Measurements from ENCODE around the gene LINC00305.

LINC00305 gene

GRCh38 chr18:64115881-64116280 is 33.0 kb downstream of the LINC00305 start:
- no peak for DNase-seq (ENCODE audit: low read depth)

DNA sequence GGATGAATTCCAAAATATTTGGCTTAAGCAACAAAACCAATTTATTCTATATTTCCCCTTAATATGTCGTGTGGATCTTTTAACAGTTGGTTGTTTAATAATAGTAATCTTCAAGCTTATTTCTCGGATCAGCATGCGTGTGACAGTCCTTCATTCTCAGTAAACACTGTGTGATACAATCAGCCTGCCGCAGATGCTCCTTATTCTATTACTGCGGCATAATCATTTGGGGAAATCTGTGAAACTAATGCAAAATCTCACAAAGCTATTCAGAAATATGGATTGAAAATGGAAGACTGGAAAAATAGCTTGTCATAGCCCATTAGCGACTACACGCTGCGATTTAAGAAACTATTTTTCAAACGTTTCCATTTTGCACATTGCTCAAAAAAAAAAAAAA is 36.9 kb downstream of the LINC00305 start:
- no peak for DNase-seq (ENCODE audit: low read depth)

DNA sequence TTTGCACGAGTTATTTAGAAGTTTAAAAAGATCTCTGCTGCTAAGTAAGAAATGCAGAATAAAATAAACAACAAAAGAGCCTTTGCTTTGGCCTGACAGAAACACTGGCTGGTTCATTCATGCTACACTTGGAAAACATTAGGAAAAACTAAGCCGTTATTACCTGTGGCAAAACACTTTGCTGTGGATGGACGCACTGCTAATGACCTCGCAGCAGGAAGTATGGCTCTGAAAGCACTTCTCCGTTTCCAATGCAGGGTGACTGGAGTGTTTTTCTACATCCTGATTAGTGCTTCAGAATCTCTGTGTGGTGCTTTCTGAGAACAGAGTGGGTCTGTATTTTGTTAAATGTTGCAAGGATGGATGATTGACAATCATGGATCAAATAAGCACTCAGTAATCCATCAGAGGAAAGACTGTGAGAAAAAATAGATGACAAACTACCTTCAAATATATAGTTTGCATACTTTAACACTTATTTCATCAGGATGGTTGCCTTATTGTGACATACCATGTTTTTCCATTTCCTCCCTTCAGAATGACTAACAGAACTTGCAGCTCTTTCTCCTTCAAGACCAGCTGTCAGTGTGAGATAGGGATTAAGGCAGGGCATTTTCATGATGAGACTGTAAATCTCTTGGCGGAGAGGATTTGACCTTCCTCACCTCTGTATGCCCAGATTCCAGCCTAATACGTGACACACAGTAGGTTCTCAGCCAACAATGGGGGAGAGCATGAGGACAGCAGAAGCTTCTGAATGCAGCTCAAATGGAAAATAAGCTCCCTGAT is 38.0 kb downstream of the LINC00305 start:
- DNase-seq (ENCODE audit: low read depth): peak; percentile 15

DNA sequence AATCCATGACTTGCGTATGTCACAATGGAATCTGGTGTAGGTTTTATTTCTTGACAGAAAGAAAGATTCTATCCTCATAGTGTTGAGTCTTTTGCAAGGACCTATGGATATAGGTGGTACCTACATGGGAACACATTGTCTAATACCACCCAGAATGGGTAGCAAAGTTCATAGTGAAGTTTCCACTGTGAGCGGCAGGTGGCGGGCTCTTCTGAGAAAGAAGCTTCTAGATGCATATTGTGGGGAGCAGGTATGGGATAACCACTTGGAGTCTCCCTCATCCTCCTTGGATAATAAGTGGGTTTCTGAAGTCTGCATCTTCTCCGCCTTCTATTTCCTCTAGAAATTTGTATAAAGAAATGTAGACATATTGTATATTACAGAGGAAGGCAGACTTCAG is 44.9 kb downstream of the LINC00305 start:
- no peak for DNase-seq (ENCODE audit: low read depth)

GRCh38 chr18:64100116-64100922 is 48.6 kb downstream of the LINC00305 start:
- no peak for DNase-seq (ENCODE audit: low read depth)

DNA sequence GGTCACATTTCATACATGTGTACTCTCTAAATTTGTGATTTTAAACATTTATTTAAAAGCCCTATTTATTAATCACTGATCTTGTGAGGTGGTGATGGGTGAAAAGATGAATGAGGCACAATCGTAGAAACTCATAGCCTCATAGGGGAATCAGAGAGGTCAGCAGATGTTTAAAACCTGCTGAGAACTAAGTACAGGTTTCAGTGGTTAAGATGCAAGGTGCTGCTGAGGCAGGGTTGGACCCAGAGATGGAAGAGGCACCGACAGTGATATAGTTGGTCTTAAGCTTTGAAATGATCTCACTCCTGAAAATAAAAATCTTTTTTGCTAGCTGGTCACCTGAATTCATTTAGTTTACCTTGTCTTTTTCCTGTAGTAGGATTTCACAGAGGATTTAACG is 49.6 kb downstream of the LINC00305 start:
- no peak for DNase-seq (ENCODE audit: low read depth)

DNA sequence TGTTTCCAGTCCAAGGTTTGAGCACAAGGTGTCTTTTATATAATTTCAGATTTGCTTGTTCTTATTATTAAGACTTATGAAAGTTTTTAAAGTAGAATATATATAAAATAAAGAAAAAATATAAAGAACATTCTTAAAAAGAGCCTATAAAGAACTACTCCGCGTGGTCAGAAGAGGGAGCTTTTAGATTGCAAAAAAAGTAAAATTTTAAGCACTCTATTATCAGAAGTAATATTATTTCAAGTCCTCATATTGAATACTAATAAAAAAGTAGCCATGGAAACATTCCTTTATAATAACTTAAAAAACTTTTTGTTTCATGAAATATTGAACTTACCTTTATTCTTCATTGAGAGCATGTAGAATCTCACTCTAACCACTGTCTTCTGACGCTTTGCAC is 51.4 kb downstream of the LINC00305 start:
- no peak for DNase-seq (ENCODE audit: low read depth)

GRCh38 chr18:64095056-64095455 is 53.8 kb downstream of the LINC00305 start:
- no peak for DNase-seq (ENCODE audit: low read depth)

GRCh38 chr18:64094210-64094609 is 54.7 kb downstream of the LINC00305 start:
- no peak for DNase-seq (ENCODE audit: low read depth)

GRCh38 chr18:64091526-64091925 is 57.4 kb downstream of the LINC00305 start:
- no peak for DNase-seq (ENCODE audit: low read depth)

DNA sequence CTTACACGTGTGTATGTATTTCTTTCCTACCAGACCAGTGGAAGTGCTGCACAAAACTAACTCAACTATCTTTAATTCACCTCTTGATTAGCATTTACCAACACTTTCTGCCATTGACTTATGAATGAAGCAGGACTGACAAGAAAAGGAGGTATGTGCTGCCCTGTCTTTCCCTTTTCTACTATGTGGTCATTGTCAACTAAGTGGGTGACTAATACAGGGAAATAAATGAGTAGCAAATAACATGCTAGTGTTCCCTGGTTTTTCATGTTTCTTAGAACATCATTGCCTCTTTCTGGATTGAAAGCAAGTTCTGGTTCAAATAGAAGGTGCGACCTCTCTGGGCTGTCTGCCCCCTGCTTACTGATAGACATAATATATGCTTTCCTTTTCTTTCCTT is 58.0 kb downstream of the LINC00305 start:
- DNase-seq (ENCODE audit: low read depth): no peak

DNA sequence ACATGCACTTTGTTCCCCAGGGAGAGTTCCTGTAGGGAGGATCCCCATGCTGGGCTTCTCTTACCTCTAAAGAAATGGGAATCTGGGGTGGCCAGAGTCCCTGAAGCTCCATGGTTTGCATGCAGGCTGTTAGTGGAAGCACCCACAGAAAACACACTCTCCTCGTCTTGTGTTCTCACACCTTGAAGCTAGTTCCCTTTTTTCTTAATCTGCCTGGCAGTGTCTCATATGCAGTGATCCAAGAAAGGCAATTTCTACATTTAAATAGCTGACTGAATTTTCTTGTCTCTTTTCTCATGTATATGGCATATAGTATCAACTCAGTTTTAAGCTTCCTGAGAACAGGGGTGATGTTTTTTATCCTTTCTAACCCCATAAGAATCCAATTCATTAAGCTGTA is 65.0 kb downstream of the LINC00305 start:
- no peak for DNase-seq (ENCODE audit: low read depth)

GRCh38 chr18:64082513-64082912 is 66.4 kb downstream of the LINC00305 start:
- DNase-seq (ENCODE audit: low read depth): no peak

DNA sequence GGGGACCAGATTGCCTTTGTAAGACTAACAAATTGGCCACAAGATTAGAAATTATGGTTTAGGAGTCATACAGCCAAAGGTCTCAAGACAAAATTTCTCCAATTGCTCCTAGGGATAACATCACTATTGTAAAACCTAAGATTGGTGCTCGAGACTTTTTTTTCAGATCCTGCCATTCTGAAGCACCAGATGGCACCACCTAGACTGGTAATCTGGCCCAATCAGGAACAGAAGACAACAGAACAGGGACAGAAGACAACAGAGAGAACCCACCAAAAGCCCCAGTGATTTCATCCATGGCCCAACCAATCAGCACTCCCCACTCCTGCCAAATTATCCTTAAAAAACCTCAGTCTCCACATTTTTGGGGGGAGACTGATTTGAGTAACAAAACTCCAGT is 66.8 kb downstream of the LINC00305 start:
- DNase-seq (ENCODE audit: low read depth): no peak

DNA sequence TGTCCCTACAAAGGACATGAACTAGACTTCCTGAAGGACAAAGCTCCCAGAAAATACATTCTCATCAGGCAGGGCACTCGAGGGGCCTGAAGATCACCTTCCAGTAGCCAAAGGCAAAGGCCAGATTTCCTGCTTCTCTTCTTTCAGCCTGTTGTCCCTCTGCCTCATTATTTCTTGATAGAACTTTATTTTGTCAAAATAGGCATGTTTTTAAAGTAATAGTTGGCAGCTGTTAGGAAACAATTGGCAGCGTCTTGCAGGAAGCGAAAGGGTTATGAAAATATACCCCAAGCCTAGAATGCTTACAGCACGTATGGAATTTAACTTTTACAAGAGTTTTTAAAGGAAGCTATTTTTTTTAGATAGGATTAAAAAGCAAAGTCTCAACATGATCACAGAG is 74.9 kb downstream of the LINC00305 start:
- DNase-seq (ENCODE audit: low read depth): no peak

GRCh38 chr18:64055019-64055418 is 93.9 kb downstream of the LINC00305 start:
- DNase-seq (ENCODE audit: low read depth): no peak

- DNase-seq (ENCODE audit: low read depth): no peak
These were observed 95.6 kb downstream of the LINC00305 start for GRCh38 chr18:64053246-64053645.

GRCh38 chr18:64052772-64053171 is 96.1 kb downstream of the LINC00305 start:
- DNase-seq (ENCODE audit: low read depth): no peak

DNA sequence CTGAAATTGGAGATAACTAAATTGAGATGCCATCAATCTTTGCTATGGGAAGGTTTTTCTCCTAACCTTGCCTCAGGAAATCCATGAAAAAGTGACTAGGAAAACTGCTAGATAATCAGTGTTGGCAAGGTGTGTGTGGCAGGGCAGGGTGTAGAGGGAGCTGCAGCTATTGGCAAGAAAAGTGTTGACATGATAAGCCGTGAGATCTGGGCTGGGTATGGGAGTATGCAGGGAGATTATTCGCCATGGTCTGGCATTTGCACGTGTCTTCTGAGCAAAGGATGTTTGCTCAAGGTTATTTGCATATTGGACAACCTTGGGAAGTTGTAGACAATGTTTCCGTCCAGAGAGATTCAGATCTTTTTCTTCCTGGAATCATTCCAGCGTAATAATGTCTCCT is 104.3 kb downstream of the LINC00305 start:
- DNase-seq (ENCODE audit: low read depth): no peak

- DNase-seq (ENCODE audit: low read depth): no peak
These were observed 106.0 kb downstream of the LINC00305 start for GRCh38 chr18:64042728-64043358.

DNA sequence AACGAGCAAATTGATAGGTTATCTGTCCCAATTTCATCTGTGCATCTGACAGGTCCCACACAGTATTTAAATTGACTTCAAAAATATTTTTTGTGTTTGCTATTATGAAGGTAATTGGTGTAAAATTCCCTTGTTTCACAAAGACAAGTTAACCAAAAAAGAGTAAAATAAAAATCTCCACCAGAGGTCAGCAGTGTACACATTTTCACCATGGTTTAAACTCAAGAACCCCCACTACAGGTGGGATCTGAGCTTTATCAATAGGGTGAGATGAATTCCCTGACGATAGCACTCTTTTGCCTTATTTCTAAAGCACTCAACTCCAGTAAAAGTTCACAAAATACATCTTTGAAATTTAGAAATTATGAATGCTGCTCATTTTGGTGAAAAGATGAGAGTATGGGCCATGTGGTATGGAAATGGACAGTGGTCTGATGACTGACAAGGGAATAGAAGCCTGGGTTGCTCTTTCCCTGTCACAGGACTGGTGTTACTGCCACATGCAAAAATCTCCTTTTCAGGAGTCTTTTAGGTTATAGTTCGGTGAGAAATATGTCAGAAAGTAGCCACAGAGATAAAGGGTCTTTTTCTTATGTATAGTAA is 111.0 kb downstream of the LINC00305 start:
- no peak for DNase-seq (ENCODE audit: low read depth)

GRCh38 chr18:64032312-64032711 is 116.6 kb downstream of the LINC00305 start:
- DNase-seq (ENCODE audit: low read depth): no peak

GRCh38 chr18:64031411-64031810 is 117.5 kb downstream of the LINC00305 start:
- DNase-seq (ENCODE audit: low read depth): no peak

Data from non-pigmented ciliary epithelial cell (primary cell).